NCI-H2081 (cell line): Measurements from ENCODE around the gene CPNE8.

Experiments
- DNase-seq, 2 experiments: peaks; one replicate each; lab custom pipeline; 2025; lab: John Stamatoyannopoulos, UW

Gene CPNE8

GRCh38 chr12:38905480-38906351 lies at the start of gene CPNE8:
CPNE8 (minus strand) TSS chr12:38905591; CDS start chr12:38905534, 57 bp downstream.
- DNase-seq: peak; percentile 3 to 12

- DNase-seq: no peak
These were observed 49.0 kb upstream of the CPNE8 start for GRCh38 chr12:38954238-38954873.

- DNase-seq: no peak
These were observed 44.0 kb upstream of the CPNE8 start for GRCh38 chr12:38949363-38949762.

GRCh38 chr12:38934686-38935085 lies 29.3 kb upstream of the CPNE8 start:
- no peak for DNase-seq

DNA sequence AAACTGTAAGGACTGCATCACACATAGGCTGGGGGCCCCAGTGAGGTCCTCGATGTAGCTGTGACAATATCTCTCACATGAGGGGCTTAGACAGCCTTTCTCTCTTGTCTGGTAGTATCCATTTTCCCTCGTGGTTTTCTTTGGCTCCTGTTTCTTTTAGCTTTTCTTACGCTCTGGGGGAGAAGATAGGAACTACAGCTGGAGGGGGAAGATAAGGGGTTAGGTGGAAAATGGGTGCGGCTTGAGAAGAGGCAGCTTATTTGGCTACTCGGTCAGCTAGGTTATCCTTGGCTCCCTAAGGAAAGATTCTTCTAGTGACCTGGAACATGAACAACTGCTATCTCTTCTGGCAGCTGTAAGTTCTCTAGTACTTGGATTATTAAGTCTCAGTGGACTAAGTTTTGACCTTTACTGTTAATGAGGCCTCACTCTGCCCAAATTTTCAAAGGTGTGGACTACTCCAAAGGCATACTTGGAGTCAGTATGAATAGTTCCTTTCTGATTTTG lies 28.7 kb upstream of the CPNE8 start:
- DNase-seq: no peak

GRCh38 chr12:38932320-38932719 lies 26.9 kb upstream of the CPNE8 start:
- no peak for DNase-seq

- DNase-seq: no peak
These were observed 26.1 kb upstream of the CPNE8 start for GRCh38 chr12:38931461-38931860.

GRCh38 chr12:38930990-38931389 lies 25.6 kb upstream of the CPNE8 start:
- DNase-seq: no peak

- DNase-seq: no peak
These were observed 21.1 kb upstream of the CPNE8 start for GRCh38 chr12:38926501-38926900.

- peak; percentile 30 to 37 for DNase-seq
These were observed 15.8 kb upstream of the CPNE8 start for GRCh38 chr12:38921025-38921677.

DNA sequence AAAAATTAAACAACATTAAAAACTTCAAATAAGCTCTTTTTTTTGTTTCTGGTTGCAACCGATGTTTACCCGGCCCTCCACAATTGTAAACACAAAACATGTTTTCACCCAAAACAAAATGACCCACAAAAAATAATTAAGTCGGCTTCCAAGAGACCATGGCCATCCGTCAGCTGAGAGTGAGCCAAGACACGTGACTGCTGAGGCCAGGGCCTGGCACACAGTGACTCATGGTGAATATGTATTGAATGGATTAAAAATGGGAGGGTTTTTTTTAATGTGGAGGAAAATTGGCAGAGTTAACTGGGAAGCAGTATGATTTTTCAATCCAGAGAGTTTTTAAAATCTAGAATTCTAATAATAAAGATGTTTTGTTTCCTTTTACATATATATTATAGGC lies 13.8 kb upstream of the CPNE8 start:
- no peak for DNase-seq

DNA sequence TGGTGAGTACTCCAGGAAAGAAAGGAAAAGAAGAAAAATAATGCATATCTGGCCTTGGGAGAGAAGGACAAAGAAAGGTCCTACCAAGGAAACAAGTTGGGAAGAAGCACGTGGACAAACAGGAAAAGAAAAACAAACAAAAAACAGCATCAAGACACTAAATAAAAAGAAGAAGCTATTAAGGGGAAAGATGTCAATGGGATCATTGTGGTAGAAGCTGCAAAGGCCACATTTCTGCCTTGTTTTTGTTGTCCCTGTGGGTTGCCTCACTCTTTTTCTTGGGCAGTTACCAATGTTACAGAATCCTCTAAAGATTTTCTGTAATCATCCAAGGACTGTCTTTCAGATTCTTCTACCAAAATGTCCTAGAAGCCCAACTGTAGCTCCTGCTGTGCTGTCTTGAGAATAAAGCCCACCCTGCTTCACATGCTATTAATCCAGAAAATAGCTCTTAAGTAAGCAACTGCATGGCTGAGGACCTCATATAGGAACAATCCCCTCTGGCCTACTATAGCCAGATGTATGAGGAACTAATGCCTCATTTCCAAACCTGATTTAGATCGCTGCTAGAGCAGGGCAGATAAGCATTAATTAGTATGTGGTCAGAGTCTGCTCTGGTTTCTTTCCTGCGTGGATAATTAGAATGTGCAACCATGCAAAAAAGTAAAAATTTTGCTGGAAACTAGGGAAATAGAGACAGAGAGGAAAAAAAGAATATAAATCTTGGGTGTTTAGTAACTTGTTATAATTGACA lies 10.2 kb upstream of the CPNE8 start:
- no peak for DNase-seq

GRCh38 chr12:38912116-38912515 lies 6.7 kb upstream of the CPNE8 start:
- DNase-seq: no peak

- no peak for DNase-seq
These were observed 6.2 kb upstream of the CPNE8 start for GRCh38 chr12:38911611-38912010.

- no peak for DNase-seq
These were observed 2.0 kb upstream of the CPNE8 start for GRCh38 chr12:38907201-38907923.

DNA sequence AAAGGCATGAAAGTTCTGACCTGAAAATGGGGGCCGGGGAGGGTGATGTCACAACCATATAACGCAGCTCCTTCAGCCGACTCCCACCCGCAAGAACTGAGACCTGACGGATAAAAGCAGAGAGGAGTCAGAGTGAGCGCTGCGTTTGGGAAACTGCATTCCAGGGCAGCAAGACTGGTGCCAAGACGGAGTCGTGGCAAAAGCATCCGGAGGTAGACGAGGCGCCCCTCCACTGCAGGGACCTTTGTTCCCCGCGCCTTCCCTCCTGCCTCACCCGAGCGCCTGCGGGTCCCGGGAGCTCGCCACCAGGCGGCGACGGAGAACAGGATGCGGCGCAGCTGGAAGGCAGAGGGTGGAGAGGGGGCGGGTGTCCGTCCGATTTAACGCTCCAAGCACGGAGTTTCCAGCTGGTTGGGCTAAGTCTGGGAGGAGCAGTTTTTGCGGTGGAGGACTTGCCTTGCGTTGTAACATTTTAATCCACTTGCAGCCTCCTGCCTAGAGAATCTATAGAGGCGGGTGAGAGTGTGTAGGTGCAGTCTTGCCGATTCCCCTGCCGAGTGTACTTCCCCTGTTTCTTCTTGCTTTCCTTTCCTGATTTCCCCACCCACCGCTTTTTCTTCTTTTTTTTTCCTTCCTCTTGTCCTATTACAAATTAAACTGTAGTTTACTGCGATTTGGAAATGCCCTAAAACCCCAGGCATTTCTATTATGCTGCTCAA lies 1.2 kb upstream of the CPNE8 start:
- peak; percentile 52 to 54 for DNase-seq

DNA sequence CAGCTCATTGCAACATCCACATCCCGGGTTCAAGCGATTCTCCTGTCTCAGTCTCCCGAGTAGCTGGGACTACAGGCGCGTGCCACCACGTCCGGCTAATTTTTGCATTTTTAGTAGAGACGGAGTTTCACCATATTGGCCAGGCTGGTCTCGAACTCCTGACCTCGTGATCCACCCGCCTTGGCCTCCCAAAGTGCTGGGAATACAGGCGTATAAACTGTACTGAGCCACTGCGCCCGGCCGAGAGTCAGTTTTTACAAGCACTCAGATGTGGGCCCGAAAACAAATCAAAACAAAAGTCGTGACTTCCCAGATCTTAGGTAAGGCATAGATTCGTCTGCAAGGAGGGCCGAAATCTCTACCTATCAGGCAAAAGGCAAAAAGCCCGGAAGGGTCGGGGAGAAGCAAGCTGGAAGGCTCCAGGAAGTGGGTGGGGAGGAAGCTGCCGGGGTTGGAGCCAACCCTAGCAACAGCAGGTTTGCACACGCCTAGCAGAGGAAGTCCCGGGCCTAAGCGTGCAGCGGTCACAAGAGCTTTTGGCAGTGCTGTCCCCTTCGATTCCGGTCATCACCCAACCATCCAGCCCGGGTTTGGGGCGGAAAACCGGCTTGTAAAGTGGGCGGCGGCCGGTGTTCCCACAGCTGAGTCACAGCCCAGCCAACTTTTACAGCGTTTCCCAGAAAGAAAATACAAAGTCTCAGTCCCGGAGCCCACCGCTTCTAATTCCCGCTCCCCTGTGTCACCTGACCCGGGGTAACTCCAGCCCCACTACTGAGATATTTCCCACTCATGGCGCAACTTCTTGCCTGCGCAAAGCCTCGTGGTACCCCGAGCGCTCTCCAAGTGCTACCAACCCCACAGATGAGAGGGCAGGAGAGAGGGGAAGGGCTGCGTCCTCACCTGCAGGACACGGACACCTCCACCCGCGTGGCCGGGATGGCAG lies 583 bp downstream of the CPNE8 start:
- peak; percentile 29 to 67 for DNase-seq

- DNase-seq: no peak
These were observed 1.8 kb downstream of the CPNE8 start for GRCh38 chr12:38903596-38903995.

DNA sequence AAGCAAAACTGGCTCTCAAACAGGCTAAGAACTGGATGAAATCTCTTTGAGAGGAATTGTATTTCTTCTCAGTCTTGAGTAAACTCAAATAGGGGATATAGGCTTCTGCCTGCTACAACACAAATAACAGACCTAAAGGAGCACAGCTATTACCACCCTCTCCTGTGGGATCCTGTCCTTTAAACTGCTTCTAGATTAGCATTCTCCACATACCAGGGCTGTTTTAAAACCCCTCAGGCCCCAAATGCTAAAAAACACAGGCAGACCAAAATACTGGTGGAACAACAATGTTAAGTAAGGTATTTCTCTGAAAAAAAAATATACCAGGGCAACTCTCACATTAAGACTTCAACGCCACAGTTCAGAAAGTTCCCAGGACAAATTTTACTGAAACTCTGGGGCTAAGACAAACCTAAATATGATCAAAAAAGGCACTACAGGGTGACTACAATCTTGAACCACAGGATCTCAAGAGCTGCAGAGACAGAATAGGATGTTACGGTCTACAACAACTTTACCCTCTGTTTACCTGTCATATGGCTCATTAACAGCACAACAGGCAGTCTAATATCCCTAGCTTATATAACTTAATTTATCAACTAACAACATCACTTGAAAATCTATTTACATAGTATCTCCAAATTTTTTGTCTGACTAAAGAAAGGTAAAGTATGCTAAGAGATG lies 7.2 kb downstream of the CPNE8 start:
- DNase-seq: no peak
